Neutrophil (primary cell): ENCODE results near the gene MASP1.

ENCODE experiments used
- H3K27ac ChIP-seq: fragments of 200-600 bp; sonication (generic); 2 replicates; pipeline ENCODE4 v1.5.1; 2016; ENCODE audit warnings: mild to moderate bottlenecking, moderate library complexity
- H3K27me3 ChIP-seq: fragments of 200-600 bp; sonication (generic); 2 replicates; pipeline ENCODE4 v1.6.0; 2016; ENCODE audit warnings: mild to moderate bottlenecking
- H3K36me3 ChIP-seq: fragments of 200-600 bp; sonication (generic); 2 replicates; pipeline ENCODE4 v1.5.1; 2017
- H3K4me1 ChIP-seq, 2 experiments: fragments of 200-600 bp in 1 of 2; sonication (generic) in 1 of 2; 1 replicate in 1 of 2; 2 replicates in 1 of 2; pipeline versions ENCODE4 v1.5.1 to v1.6.1; 2013 to 2016; ENCODE audit warnings: low read depth in 1 of 2, low read length in 1 of 2, mild to moderate bottlenecking in 1 of 2, moderate library complexity in 1 of 2; ENCODE audit not compliant: control insufficient read depth in 1 of 2, insufficient read depth in 1 of 2
- H3K4me3 ChIP-seq, 2 experiments: fragments of 200-600 bp in 1 of 2; sonication (generic) in 1 of 2; 1 replicate in 1 of 2; 2 replicates in 1 of 2; pipeline ENCODE4 v1.5.1; 2013 to 2016; ENCODE audit warnings: low read depth in 1 of 2, low read length in 1 of 2, mild to moderate bottlenecking in 1 of 2, moderate library complexity in 1 of 2
- H3K9me3 ChIP-seq: fragments of 200-600 bp; sonication (generic); 2 replicates; pipeline ENCODE4 v1.5.1; 2016
- TF ChIP-seq, protein P1 (sequence below): fragments of 200-600 bp; sonication (generic); IDR thresholded peaks from 2 replicates; pipeline ENCODE4 v1.5.1; 2016; ENCODE audit warnings: antibody characterized with exemption

MASP1 gene, protein sequence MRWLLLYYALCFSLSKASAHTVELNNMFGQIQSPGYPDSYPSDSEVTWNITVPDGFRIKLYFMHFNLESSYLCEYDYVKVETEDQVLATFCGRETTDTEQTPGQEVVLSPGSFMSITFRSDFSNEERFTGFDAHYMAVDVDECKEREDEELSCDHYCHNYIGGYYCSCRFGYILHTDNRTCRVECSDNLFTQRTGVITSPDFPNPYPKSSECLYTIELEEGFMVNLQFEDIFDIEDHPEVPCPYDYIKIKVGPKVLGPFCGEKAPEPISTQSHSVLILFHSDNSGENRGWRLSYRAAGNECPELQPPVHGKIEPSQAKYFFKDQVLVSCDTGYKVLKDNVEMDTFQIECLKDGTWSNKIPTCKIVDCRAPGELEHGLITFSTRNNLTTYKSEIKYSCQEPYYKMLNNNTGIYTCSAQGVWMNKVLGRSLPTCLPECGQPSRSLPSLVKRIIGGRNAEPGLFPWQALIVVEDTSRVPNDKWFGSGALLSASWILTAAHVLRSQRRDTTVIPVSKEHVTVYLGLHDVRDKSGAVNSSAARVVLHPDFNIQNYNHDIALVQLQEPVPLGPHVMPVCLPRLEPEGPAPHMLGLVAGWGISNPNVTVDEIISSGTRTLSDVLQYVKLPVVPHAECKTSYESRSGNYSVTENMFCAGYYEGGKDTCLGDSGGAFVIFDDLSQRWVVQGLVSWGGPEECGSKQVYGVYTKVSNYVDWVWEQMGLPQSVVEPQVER

DNA sequence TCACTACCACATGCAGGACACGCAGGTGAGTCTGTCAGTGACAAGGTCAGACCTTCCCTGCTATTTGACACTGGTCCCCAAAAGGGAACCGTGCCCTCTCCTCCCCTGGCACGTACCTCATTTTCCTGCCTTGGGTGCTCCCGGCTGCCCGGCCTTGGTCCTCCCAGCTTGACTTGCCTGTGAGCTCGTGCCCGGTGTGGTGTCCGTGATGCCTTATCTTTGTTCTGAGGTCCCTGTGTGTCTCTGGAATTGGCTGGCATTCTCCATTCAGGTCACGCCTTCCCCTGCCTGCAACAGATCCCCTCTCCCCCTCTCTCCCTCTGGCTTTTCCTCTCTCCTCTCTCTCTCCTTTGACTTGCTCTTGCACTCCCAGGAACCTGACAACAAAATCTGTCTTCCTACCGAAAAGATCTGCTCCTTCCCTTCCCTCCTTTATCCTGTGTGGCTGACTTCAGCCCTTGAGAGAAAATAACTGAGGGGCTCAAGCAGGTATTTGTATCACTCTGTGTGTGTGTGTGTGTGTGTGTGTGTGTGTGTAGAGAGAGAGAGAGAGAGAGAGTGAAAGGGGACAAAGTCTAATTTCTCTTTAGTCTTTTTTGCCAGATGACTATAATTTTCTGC lies at the start of gene MASP1:
MASP1 (minus strand) TSS at position 226 of the 621 bp plus-strand sequence; CDS start at position 121, 105 bp downstream.
- peaks cover 0 to 4% of the 10 kb centered on the region in 2 experiments for H3K4me1 ChIP-seq
- no peaks in the 10 kb centered on the region for H3K9me3 ChIP-seq
- TF ChIP-seq, protein P1, sequence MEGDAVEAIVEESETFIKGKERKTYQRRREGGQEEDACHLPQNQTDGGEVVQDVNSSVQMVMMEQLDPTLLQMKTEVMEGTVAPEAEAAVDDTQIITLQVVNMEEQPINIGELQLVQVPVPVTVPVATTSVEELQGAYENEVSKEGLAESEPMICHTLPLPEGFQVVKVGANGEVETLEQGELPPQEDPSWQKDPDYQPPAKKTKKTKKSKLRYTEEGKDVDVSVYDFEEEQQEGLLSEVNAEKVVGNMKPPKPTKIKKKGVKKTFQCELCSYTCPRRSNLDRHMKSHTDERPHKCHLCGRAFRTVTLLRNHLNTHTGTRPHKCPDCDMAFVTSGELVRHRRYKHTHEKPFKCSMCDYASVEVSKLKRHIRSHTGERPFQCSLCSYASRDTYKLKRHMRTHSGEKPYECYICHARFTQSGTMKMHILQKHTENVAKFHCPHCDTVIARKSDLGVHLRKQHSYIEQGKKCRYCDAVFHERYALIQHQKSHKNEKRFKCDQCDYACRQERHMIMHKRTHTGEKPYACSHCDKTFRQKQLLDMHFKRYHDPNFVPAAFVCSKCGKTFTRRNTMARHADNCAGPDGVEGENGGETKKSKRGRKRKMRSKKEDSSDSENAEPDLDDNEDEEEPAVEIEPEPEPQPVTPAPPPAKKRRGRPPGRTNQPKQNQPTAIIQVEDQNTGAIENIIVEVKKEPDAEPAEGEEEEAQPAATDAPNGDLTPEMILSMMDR, result no peak
- peaks cover 35% of the 10 kb centered on the region for H3K27me3 ChIP-seq
- H3K4me3 ChIP-seq, result no peak within 1 kb of the TSS
- no peak within 1 kb of the TSS for H3K27ac ChIP-seq
- H3K36me3 ChIP-seq, result no peaks in the 10 kb centered on the region

DNA sequence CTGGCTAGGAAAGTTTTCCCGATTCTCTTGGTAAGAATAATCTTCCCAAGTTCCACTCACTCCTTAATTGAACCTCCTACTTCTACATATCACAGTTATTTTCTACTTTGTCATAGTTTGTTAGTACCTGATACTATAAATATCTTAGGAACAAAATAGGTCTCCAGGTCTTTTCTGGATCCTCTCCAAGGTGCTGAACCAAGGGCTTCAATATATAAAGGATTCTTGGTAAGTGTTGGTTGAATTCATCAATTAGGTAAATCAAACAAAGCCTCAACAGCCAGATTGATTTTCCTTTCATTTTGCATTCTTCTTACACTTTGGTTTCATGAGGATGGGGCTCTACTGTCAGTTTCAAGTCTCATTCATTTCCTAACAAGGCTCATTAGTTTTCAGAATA lies 49.0 kb upstream of the MASP1 start:
- no peak overlapping the region for H3K27ac ChIP-seq
- no peaks in the 10 kb centered on the region for H3K36me3 ChIP-seq
- no peaks in the 10 kb centered on the region for H3K9me3 ChIP-seq
- no peaks in the 10 kb centered on the region for H3K4me1 ChIP-seq
- TF ChIP-seq, protein P1, result no peak
- no peak overlapping the region for H3K4me3 ChIP-seq
- H3K27me3 ChIP-seq, result peaks cover 28% of the 10 kb centered on the region

DNA sequence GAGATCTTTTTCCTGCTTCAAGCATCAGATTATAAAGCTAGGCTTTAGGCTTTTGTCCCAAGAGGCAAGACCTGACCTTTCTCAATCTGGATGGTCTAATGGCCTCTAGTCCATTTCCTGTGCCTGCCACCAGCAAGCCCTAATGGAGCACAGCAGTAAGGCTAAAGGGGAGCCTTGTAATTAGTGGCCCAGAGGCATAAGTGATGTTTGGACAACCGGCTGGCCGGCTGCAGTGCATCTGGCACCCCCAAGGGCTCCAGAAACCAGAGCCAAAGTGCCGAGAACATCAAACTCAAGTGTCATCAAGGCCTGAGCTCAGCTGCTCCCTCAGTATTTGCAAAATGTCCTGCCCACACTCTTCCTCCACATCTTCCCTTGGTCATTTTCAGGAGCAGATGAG lies 44.8 kb upstream of the MASP1 start:
- TF ChIP-seq, protein P1, result no peak
- Histone ChIP-seq H3K9me3 (no peaks in the 10 kb centered on the region), H3K4me1 (no peaks in the 10 kb centered on the region), H3K4me3 (no peak overlapping the region), H3K27me3 (peaks cover 28% of the 10 kb centered on the region), H3K27ac (no peak overlapping the region), H3K36me3 (no peaks in the 10 kb centered on the region)

DNA sequence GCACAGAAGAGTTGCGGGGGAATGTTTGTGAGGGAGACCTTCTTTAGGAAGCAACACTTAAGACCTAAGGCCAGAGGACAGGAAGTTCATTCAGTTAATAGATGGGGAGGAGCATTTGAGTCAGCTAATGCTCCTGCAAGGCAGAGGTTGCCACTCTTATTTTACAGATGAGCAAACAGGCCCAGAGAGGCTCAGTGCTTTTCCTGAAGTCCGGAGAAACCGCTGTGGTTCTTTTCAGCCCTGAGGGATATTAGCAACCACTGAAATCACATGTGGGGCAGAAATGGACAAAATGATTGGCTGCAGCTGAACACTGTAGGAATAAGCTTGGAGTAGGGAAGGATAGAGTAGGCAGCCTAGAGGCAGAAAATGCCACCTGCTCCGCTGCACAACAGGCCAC lies 43.4 kb upstream of the MASP1 start:
- Histone ChIP-seq H3K9me3 (no peaks in the 10 kb centered on the region), H3K27ac (no peak overlapping the region), H3K4me1 (no peaks in the 10 kb centered on the region), H3K27me3 (peaks cover 18% of the 10 kb centered on the region), H3K4me3 (no peak overlapping the region), H3K36me3 (no peaks in the 10 kb centered on the region)
- TF ChIP-seq, protein P1, result no peak

DNA sequence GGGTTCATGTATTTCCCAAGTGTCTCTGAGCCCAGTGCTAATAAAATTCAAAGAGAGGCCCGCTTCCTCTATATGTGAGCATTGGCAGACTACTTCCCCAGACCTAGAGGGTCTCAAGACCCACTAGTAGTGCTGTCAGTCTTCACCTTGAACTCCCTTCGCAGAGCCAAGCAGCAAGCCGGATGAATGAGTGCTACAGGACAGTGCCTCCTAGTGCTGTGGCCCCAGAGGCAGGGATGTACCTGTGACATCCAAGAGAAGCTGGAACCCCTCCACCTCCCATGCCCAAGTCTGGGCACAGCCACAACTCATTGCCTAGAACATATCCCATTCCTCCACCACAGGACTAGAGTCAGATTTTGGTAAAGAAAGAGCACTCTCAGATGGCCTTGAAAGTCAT lies 37.2 kb upstream of the MASP1 start:
- no peaks in the 10 kb centered on the region for H3K9me3 ChIP-seq
- no peak overlapping the region for H3K27ac ChIP-seq
- H3K4me1 ChIP-seq, result peaks cover 4 to 22% of the 10 kb centered on the region in 2 experiments
- H3K4me3 ChIP-seq, result no peak overlapping the region
- no peaks in the 10 kb centered on the region for H3K36me3 ChIP-seq
- TF ChIP-seq, protein P1, result no peak
- peaks cover 6% of the 10 kb centered on the region for H3K27me3 ChIP-seq
